ENCODE results near the gene PRKCB. TPM values are rescaled to one million over a fixed set of nuclear protein-coding genes. Genes with fewer than 3 reads are reported as not detected.

Gene PRKCB
- total and polyA plus RNA-seq, 3 donors from 2014 or later: 25.5 to 49.7 (median 26.6) TPM

DNA sequence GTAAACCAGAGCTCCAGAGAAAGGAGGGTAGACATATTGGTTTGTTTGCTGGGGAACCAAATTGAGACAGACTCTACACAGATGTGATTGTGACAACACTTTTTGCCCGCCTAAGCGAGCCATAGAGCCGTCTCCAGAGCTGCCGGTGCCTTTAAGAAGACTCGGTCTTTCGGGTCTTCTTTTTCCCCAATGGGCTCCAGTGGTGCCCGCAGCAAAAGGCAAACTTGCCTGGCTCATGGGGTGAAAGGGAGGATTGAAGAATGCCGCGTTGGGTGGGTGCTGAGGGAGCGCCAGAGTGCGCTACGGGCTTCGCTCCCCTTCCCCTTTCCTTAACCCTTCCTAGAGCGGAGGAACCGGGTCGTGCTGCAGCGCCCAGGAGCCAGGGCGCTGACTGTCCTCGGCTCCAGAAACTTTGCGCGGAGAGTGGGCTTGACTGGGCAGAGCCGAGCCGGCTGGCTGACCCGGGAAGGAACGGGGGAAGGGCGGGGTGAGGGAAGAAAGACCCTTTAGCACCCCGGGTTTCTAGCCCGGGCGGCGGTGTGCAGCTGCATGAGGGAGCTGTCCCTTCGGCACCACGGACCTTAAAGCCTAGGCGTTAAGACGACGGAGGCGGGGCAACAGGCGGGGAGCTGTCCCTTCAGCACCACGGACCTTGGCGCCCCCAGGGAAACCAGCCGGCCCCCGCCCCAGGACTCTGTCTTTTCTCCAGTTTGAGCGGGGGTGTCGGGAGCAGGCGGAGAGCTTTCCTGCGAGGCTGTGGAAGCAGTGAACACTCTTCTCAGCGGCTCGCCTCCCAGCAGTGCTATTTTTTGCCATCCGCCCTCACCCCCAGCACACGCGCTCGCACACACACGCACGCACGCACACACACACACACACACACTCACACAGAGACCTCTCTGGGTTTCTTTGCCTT lies 419.9 kb downstream of the PRKCB start, which contains the start of gene CACNG3:
TSS of gene CACNG3 (plus strand) at position 880 of the 916 bp plus-strand sequence. CDS start 420 bp downstream, outside the sequence.
- DNase-seq: peak; percentile 88
- intact Hi-C loops (cut with DNase I; ENCODE audit: low total_unique reads): no loop called here

DNA sequence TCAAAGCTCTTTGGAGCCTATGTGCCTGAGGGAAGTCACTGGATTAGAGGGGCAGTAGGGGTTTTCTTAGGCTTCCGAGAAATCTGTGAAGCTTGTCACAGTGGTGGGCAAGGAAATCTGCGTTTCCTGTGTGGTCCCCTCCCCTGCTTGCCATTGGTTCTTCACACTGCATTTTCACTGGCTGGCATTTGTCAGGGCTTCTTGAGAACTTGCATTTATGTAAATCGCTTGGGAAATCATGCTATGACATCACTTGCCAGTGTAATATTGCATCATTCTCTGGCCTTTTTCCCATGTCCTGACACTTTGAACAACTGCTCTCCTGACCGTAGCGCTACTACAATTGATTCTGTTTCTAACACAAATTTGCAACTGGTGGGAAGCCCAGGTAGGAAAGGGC lies 422.2 kb downstream of the PRKCB start:
- Histone ChIP-seq H3K4me3 (no peak overlapping the region), H3K9me3 (no peaks in the 10 kb centered on the region), H3K27ac (no peak overlapping the region), H3K27me3 (no peaks in the 10 kb centered on the region), H3K4me1 (no peaks in the 10 kb centered on the region), H3K36me3 (ENCODE audit: low read depth, missing control alignments) (no peaks in the 10 kb centered on the region)
- intact Hi-C loops (cut with DNase I; ENCODE audit: low total_unique reads): no loop called here
- 43 to 55% methylated on average over 5 of the region's 5 CpGs for WGBS, 2 donors
- DNase-seq: no peak
- TF ChIP-seq POLR2A (IDR thresholded peaks at IDR 0.05): no peak
- TF ChIP-seq, protein P1, sequence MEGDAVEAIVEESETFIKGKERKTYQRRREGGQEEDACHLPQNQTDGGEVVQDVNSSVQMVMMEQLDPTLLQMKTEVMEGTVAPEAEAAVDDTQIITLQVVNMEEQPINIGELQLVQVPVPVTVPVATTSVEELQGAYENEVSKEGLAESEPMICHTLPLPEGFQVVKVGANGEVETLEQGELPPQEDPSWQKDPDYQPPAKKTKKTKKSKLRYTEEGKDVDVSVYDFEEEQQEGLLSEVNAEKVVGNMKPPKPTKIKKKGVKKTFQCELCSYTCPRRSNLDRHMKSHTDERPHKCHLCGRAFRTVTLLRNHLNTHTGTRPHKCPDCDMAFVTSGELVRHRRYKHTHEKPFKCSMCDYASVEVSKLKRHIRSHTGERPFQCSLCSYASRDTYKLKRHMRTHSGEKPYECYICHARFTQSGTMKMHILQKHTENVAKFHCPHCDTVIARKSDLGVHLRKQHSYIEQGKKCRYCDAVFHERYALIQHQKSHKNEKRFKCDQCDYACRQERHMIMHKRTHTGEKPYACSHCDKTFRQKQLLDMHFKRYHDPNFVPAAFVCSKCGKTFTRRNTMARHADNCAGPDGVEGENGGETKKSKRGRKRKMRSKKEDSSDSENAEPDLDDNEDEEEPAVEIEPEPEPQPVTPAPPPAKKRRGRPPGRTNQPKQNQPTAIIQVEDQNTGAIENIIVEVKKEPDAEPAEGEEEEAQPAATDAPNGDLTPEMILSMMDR (IDR thresholded peaks at IDR 0.05): no peak

More for the DNA sequence above, 419.9 kb downstream of the PRKCB start, which contains the start of gene CACNG3:
- 2 to 3% methylated on average over 40 to 50 of the region's 54 CpGs for WGBS, 2 donors
- H3K27ac ChIP-seq: no peak within 1 kb of the TSS
- no peaks in the 10 kb centered on the region for H3K27me3 ChIP-seq
- no peaks in the 10 kb centered on the region for H3K9me3 ChIP-seq
- H3K4me1 ChIP-seq: no peaks in the 10 kb centered on the region
- peak within 1 kb of the TSS; percentile 4 to 27 for H3K4me3 ChIP-seq
- TF ChIP-seq, protein P1 (IDR thresholded peaks at IDR 0.05): no peak
- TF ChIP-seq POLR2A (IDR thresholded peaks at IDR 0.05): no peak
- H3K36me3 ChIP-seq (ENCODE audit: low read depth, missing control alignments): no peaks in the 10 kb centered on the region

DNA sequence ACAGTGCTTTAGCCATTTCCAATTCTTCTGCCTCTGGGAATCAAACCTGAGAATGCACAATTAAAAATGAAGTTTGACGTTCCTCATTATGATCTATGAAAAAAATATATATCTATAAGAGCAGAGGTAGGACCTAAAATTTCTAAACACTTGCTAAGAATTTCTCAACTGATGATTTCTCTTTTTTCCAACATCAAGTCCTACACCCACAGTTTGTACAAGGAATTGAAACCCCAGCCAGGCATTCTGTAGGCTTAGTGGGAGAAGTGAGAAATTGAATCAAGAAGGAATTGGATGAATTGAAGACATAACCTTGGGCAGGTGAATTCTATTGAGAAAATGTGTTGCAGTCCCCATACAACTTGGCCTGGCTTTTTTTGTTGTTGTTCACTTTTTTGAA lies 423.0 kb downstream of the PRKCB start:
- Histone ChIP-seq H3K4me3 (no peak overlapping the region), H3K36me3 (ENCODE audit: low read depth, missing control alignments) (no peaks in the 10 kb centered on the region), H3K27ac (no peak overlapping the region), H3K27me3 (no peaks in the 10 kb centered on the region), H3K4me1 (no peaks in the 10 kb centered on the region), H3K9me3 (no peaks in the 10 kb centered on the region)
- 71 to 80% methylated on average over 1 of the region's 1 CpG for WGBS, 2 donors
- DNase-seq: no peak
- TF ChIP-seq, protein P1 (IDR thresholded peaks at IDR 0.05): no peak
- TF ChIP-seq POLR2A (IDR thresholded peaks at IDR 0.05): no peak
- intact Hi-C loops (cut with DNase I; ENCODE audit: low total_unique reads): no loop called here

DNA sequence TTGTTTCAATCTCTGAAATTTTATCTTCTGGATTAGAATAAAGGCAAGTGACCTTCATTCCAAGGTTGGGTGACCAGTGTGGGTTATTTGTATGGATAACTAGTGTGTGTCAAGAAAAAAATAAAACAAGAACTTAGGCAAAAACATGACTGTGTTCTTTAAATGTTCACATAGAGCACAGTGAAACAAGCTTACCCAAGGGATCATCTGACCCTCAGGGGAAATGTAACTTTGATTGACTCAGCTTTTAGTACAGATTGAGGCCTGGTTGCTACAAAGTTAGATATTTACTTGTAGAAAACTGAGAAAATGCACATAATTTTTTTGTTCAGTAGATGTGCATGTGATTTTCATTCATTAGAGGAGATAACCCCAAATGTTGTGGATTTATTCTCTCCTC lies 427.0 kb downstream of the PRKCB start:
- Histone ChIP-seq H3K36me3 (ENCODE audit: low read depth, missing control alignments) (no peaks in the 10 kb centered on the region), H3K4me3 (no peak overlapping the region), H3K27me3 (no peaks in the 10 kb centered on the region), H3K9me3 (no peaks in the 10 kb centered on the region), H3K4me1 (no peaks in the 10 kb centered on the region), H3K27ac (no peak overlapping the region)
- no peak for DNase-seq
- intact Hi-C loops (cut with DNase I; ENCODE audit: low total_unique reads): no loop called here
- TF ChIP-seq, protein P1 (IDR thresholded peaks at IDR 0.05): no peak
- no peak for TF ChIP-seq POLR2A (IDR thresholded peaks at IDR 0.05)

Small RNA genes lying within 50 kb of the gene (microRNA-seq; reads per million reads assigned to microRNA genes)
- 0 reads per million in 2 donors for gene MIR1273H (ENCODE audit: borderline number of aligned reads in 2 of 2, borderline replicate concordance in 1 of 2)

Small RNA genes lying within 50 kb of the gene (small RNA-seq; reads per million reads assigned to genes)
- 0 reads per million in 2 donors for gene MIR1273H

Other genes starting within 250 kb of the PRKCB start
- 10 to 100 TPM; 65.4 to 79.5 TPM for gene NDUFAB1, start 239.7 kb upstream of the PRKCB start, total RNA-seq
- 115 TPM for gene NDUFAB1, start 239.7 kb upstream of the PRKCB start, polyA plus RNA-seq (ENCODE audit: insufficient read depth, low read depth, low replicate concordance)
- 10 to 100 TPM; 24.6 to 26.8 TPM for gene PALB2, start 194.7 kb upstream of the PRKCB start, total RNA-seq
- 14.4 TPM for gene PALB2, start 194.7 kb upstream of the PRKCB start, polyA plus RNA-seq (ENCODE audit: insufficient read depth, low read depth, low replicate concordance)
- gene DCTN5, start 194.5 kb upstream of the PRKCB start, total RNA-seq: 10 to 100 TPM; 61.3 to 63.3 TPM
- gene DCTN5, start 194.5 kb upstream of the PRKCB start, polyA plus RNA-seq (ENCODE audit: insufficient read depth, low read depth, low replicate concordance): 84.0 TPM
- gene PLK1, start 157.1 kb upstream of the PRKCB start, total RNA-seq: 10 to 100 TPM; 26.3 to 44.5 TPM
- gene PLK1, start 157.1 kb upstream of the PRKCB start, polyA plus RNA-seq (ENCODE audit: insufficient read depth, low read depth, low replicate concordance): 94.7 TPM
- gene ERN2, start 122.8 kb upstream of the PRKCB start, total RNA-seq: under 1 TPM; 0.37 to 0.94 TPM
- 0.32 TPM for gene ERN2, start 122.8 kb upstream of the PRKCB start, polyA plus RNA-seq (ENCODE audit: insufficient read depth, low read depth, low replicate concordance)
- 1 to 10 TPM; 2.4 to 5.7 TPM for gene CHP2, start 81.0 kb upstream of the PRKCB start, total RNA-seq
- 8.0 TPM for gene CHP2, start 81.0 kb upstream of the PRKCB start, polyA plus RNA-seq (ENCODE audit: insufficient read depth, low read depth, low replicate concordance)

All from testis (tissue), 3 donors.